ENCODE results near the gene PAM. TPM values are rescaled to one million over a fixed set of nuclear protein-coding genes. Genes with fewer than 3 reads are reported as not detected.
"Not testable (repeated sequence)": the region's sequence is repeated elsewhere in the genome, so short reads cannot be mapped to it uniquely, and the experiment has no call there.

The PAM gene
- total RNA-seq, 4 donors from 2014 or later, result 41.5 to 92.8 (median 48.2) TPM

DNA sequence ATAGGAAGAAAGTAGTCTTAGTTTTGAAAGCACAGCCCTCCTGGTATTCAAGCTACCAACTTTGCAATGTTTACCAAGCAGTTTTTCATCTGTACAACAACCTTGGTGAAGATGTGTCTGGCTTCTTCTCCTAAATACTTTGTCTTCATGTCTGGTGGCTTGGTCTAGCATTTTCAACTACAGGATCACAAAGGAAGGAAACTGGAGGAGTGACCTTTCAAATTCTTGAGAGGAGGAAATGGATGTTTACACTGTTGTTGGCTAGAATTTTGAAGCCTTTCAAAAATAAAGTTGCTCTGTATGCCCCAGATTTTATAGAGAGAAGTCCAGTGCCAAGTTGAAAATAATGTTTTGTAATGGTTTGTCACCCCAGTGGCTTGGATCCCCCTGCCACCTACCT, 16.3 kb downstream of the PAM start:
- TF ChIP-seq POLR2AphosphoS5 (IDR thresholded peaks at IDR 0.05) (no peak), EP300 (IDR thresholded peaks at IDR 0.05) (no peak)
- TF ChIP-seq, protein P1, sequence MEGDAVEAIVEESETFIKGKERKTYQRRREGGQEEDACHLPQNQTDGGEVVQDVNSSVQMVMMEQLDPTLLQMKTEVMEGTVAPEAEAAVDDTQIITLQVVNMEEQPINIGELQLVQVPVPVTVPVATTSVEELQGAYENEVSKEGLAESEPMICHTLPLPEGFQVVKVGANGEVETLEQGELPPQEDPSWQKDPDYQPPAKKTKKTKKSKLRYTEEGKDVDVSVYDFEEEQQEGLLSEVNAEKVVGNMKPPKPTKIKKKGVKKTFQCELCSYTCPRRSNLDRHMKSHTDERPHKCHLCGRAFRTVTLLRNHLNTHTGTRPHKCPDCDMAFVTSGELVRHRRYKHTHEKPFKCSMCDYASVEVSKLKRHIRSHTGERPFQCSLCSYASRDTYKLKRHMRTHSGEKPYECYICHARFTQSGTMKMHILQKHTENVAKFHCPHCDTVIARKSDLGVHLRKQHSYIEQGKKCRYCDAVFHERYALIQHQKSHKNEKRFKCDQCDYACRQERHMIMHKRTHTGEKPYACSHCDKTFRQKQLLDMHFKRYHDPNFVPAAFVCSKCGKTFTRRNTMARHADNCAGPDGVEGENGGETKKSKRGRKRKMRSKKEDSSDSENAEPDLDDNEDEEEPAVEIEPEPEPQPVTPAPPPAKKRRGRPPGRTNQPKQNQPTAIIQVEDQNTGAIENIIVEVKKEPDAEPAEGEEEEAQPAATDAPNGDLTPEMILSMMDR (IDR thresholded peaks at IDR 0.05), result no peak
- no peaks in the 10 kb centered on the region for H3K36me3 ChIP-seq
- peak overlapping the region; percentile 29 for H3K27ac ChIP-seq

DNA sequence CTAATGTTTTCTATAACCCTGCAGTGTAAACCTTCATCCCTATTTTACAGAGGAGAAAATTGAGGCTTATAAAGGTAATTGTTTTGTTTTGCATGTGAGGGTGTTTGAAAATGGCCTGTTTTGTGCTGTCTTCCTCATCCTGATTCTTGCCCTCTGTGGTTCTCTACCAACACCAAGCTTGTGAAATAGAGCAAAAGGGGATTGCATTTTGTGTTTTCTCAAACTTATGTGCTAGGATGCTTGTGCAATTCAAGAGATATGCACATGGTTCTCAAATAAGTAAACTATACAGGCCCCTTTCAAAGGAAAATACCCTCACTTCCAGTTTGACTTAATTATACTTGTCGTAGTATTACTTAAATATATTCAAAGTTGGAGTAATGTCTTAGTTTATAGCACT, 17.2 kb downstream of the PAM start:
- no peaks in the 10 kb centered on the region for H3K27me3 ChIP-seq
- no peak for DNase-seq (ENCODE audit: low spot score in 2 of 2)
- no peak overlapping the region for H3K4me3 ChIP-seq
- TF ChIP-seq, protein P1 (IDR thresholded peaks at IDR 0.05), result no peak
- TF ChIP-seq EP300 (IDR thresholded peaks at IDR 0.05) (no peak), POLR2A (IDR thresholded peaks at IDR 0.05) (no peak), POLR2AphosphoS5 (IDR thresholded peaks at IDR 0.05) (no peak)
- 90% methylated on average over 1 of the region's 1 CpG for WGBS
- no peaks in the 10 kb centered on the region for H3K36me3 ChIP-seq
- peaks cover 22% of the 10 kb centered on the region for H3K4me1 ChIP-seq
- no peaks in the 10 kb centered on the region for H3K9me3 ChIP-seq
- no peak overlapping the region for H3K27ac ChIP-seq

More for the DNA sequence above, 16.3 kb downstream of the PAM start:
- Histone ChIP-seq H3K27me3 (no peaks in the 10 kb centered on the region), H3K4me1 (peaks cover 22% of the 10 kb centered on the region), H3K4me3 (no peak overlapping the region), H3K9me3 (no peaks in the 10 kb centered on the region)
- no peak for DNase-seq (ENCODE audit: low spot score in 2 of 2)

DNA sequence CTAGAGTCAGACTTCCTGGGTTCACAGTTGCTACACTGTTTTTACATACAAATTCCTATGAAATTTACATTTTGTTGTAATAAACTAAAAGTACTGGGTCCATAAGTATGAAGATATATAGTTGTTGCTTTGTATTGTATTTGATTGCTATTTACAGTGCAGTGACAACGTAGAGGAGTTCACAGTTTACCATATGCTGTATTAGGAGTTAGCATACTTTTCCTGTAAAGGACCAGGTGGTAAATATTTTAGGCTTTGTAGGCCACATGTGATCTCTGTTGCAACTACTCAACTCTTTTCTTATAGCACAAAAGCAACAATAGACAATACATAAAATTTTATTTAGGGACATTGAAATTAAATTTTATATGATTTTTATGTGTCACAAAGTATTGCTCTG, 18.0 kb downstream of the PAM start:
- TF ChIP-seq, protein P1 (IDR thresholded peaks at IDR 0.05), result no peak
- TF ChIP-seq POLR2AphosphoS5 (IDR thresholded peaks at IDR 0.05), result no peak
- TF ChIP-seq POLR2A (IDR thresholded peaks at IDR 0.05), result no peak
- no peak for TF ChIP-seq EP300 (IDR thresholded peaks at IDR 0.05)
- no peak overlapping the region for H3K4me3 ChIP-seq
- 83% methylated on average over 1 of the region's 1 CpG for WGBS
- no peak for DNase-seq (ENCODE audit: low spot score in 2 of 2)
- no peaks in the 10 kb centered on the region for H3K27me3 ChIP-seq
- no peak overlapping the region for H3K27ac ChIP-seq
- H3K9me3 ChIP-seq, result no peaks in the 10 kb centered on the region
- peaks cover 25% of the 10 kb centered on the region for H3K4me1 ChIP-seq
- H3K36me3 ChIP-seq, result no peaks in the 10 kb centered on the region

DNA sequence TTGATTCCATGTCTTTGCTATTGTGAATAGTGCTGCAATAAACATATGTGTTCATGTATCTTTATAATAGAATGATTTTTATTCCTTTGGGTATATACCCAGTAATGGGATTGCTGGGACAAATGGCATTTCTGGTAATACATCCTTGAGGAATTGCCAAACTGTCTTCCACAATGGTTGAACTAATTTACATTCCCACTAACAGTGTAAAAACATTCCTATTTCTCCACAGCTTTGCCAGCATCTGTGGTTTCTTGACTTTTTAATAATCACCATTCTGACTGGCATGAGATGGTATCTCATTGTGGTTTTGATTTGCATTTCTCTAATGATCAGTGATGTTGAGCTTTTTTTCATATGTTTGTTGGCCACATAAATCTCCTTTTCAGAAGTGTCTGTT, 20.7 kb downstream of the PAM start:
- H3K36me3 ChIP-seq; H3K4me3 ChIP-seq; H3K27ac ChIP-seq; H3K9me3 ChIP-seq; DNase-seq (ENCODE audit: low spot score in 2 of 2); H3K27me3 ChIP-seq: not testable (repeated sequence)
- H3K4me1 ChIP-seq, result peaks cover 34% of the 10 kb centered on the region

DNA sequence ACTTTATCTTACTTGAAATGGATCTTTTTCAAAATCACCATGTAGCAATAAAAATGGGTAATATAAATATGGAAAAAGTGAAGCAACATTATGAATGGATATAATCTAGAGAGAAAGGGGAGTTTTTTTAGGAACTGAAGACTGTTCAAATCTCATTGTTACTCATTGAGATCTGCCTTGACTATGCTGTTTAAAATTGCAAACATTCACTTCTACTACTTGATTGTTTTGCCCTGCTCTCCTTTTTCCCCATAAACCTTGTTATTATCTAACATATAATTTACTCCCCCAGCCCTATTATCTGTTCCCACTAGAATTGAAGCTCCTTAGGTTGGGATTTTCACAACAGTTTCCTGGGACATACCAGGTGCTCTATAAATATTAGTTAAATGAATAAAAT, 22.0 kb downstream of the PAM start:
- Histone ChIP-seq H3K4me1 (peaks cover 33% of the 10 kb centered on the region), H3K4me3 (no peak overlapping the region), H3K27me3 (no peaks in the 10 kb centered on the region), H3K36me3 (no peaks in the 10 kb centered on the region), H3K9me3 (no peaks in the 10 kb centered on the region), H3K27ac (no peak overlapping the region)
- TF ChIP-seq EP300 (IDR thresholded peaks at IDR 0.05) (no peak), POLR2AphosphoS5 (IDR thresholded peaks at IDR 0.05) (no peak), POLR2A (IDR thresholded peaks at IDR 0.05) (no peak)
- TF ChIP-seq, protein P1 (IDR thresholded peaks at IDR 0.05), result no peak
- DNase-seq (ENCODE audit: low spot score in 2 of 2), result no peak

DNA sequence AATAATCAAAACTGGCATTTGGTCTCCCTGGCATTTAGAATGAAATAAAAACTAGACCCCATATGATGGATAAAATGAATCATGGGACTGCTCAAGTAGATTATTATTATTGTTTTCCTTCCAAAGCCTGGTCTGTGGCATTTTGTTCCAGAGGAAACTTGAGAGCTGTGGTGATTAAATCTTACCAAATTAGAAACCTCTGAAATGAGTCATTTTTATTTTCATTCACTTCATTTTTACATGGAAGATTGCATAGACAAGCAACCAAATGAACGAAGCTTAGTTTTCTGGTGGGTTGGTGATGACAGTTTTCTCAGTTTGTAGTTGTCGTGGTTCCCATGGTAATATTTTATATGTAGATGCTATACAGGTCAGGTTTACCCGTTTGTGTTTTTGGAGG, 23.4 kb downstream of the PAM start:
- no peak for TF ChIP-seq POLR2AphosphoS5 (IDR thresholded peaks at IDR 0.05)
- TF ChIP-seq, protein P1 (IDR thresholded peaks at IDR 0.05), result no peak
- TF ChIP-seq POLR2A (IDR thresholded peaks at IDR 0.05), result no peak
- no peak for TF ChIP-seq EP300 (IDR thresholded peaks at IDR 0.05)
- Histone ChIP-seq H3K27me3 (no peaks in the 10 kb centered on the region), H3K36me3 (no peaks in the 10 kb centered on the region), H3K4me3 (no peak overlapping the region), H3K9me3 (no peaks in the 10 kb centered on the region), H3K27ac (no peak overlapping the region), H3K4me1 (peaks cover 29% of the 10 kb centered on the region)
- no peak for DNase-seq (ENCODE audit: low spot score in 2 of 2)
- WGBS, result 38% methylated on average over 3 of the region's 3 CpGs
